SIG-M5 treated with dmso at 0.1 percent for 504 hours (cell line): ENCODE data around the gene TXLNB.
A peak's percentile ranks its signal among the peaks of the same experiment; 100 is the strongest.
"Not testable (repeated sequence)": the region's sequence is repeated elsewhere in the genome, so short reads cannot be mapped to it uniquely, and the experiment has no call there.

Source experiments
- DNase-seq: peaks from one replicate; lab custom pipeline; 2025; ENCODE audit not compliant: unreplicated experiment; lab: John Stamatoyannopoulos, UW

Gene TXLNB

DNA sequence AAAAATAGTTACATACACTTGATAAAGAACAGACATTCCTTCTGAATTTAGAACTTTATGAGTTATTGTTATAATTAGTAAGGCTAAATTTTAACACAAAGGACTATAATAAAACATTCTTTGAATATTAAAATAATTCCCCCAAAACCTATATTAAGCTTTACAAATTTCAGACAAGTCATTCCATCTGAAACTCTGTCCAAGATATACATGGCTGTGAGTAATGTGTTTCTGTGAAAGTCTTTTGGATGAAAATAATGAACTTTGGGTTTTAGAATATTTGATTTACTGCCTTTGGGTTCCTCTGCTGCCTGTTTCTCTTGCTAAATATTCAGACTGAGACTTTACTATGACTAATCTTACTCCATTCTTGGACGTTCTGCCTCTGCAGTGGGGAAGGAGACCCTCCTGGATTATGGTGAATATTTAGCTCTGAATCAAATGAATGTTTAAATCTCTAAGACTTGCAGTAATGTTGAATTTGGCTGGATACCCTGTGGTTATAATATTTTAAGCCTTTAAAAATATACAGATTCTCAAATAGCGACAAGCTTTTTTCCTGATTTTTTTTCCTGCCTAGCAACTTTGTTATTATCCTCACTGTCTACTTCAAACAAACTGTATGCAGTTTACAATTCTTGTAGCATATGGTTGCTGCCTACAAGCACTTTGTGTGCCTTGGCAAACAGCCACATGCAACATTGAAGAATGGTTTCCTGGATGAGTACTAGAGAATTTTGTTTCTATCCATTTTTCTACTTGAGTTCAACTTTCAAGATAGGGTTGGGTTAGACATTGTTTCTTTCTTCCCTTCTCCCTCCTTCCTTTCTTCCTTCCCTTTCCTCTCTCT is 51.4 kb downstream of the TXLNB start:
- no peak for DNase-seq

DNA sequence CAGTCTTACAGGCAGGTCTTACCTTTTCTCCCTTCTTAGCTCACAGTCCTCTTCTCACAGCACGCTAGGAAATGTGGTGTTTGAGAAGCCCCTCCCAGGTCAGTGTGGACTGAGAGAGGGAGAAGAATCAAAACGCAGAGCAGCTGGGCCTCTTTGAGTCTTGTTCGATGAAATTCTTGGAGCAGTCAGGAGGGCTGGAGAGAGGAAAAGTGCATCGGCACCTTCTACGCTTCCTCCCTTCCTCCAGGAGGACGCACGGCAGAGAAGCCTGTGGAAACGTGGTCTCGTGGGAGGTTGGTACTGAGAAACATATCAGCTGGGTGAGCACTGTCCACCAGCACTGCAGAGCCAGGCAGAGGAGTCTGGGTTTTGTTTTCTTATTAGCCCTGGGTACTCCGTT is 52.7 kb downstream of the TXLNB start:
- no peak for DNase-seq

- no peak for DNase-seq
Observed at GRCh38 chr6:139236105-139236504, 55.7 kb downstream of the TXLNB start.

GRCh38 chr6:139235661-139236060 is 56.1 kb downstream of the TXLNB start:
- DNase-seq: no peak

DNA sequence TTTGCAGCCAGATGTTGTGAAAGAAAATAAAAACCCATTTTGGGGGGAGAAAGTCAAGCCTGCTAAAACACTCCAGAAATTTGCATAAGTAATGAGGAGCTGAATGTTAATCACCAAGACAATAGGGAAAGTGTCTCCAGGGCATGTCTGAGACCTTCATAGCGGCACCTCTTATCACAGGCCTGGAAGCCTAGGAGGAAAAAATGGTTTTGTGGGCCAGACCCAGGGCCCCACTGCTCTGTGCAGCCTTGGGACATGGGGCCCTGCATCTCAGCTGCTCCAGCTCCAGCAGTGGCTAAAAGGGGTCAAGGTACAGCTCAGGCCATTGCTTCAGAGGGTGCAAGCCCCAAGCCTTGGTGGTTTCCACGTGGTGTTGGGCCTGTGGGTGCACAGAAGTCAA is 57.6 kb downstream of the TXLNB start:
- DNase-seq: not testable (repeated sequence)

DNA sequence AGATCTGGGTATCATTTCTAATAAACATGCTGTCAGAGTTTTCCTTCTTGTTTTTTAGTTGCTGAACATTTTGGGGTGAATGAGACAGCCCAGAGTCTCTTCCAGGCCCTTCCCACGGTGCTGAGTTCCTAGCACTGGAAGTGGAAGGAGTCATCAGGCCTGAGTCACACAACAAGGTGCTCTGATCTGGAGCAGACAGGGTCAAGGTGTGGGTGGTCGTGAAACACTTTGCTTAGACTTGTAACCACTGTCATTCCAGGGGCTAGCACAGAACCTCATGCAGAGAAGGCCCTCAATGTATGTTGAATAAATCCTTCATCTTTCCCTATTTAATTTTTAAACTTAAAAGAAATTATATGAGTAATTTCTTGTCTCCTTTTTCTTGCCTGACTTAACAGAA is 60.6 kb downstream of the TXLNB start:
- no peak for DNase-seq

- peak; percentile 19 for DNase-seq
Observed at GRCh38 chr6:139230391-139230840, 61.4 kb downstream of the TXLNB start.

GRCh38 chr6:139228387-139228786 is 63.4 kb downstream of the TXLNB start:
- peak; percentile 9 for DNase-seq

- no peak for DNase-seq
Observed at GRCh38 chr6:139219746-139220145, 72.1 kb downstream of the TXLNB start.

DNA sequence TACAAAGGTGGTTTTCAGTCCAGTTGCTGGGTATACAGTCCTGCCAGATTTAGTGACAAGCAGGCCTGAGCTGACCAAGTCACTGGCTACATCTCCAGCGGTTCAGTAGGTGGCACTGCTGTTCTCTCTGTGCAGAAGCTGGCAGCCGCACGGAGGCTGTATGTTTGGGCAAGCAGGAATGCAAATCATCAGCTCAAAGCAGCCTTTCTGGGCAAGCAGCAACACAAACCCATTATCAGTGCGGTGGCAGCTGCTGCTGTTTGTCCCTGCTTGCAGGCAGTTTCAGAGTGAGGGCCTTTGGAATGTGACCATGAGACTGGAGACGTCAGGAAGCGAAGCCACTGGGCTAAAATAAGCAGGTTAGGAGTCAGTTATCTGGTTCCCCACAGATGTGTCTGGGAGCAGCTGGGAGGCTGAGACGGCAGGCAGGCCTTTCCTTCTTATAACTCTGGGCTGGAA is 72.5 kb downstream of the TXLNB start:
- DNase-seq: peak; percentile 80

- not testable (repeated sequence) for DNase-seq
Observed at GRCh38 chr6:139212460-139212859, 79.3 kb downstream of the TXLNB start.

- not testable (repeated sequence) for DNase-seq
Observed at GRCh38 chr6:139210766-139211165, 81.0 kb downstream of the TXLNB start.

DNA sequence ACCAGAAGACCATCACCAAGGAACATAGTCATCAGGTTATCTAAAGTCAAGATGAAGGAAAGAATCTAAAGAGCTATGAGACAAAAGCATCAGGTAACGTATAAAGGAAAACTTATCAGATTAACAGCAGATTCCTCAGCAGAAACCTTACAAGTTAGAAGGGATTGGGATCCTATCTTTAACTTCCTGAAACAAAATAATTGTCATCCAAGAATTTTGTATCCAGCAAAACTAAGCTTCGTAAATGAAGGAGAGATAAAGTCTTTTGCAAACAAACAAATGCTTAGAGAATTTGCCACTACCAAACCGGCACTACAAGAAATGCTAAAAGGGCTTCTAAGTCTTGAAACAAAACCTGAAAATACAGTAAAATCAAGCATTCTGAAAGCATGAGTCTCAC is 86.0 kb downstream of the TXLNB start:
- no peak for DNase-seq

- no peak for DNase-seq
Observed at GRCh38 chr6:139204978-139205377, 86.8 kb downstream of the TXLNB start.

GRCh38 chr6:139201378-139201777 is 90.4 kb downstream of the TXLNB start:
- DNase-seq: no peak

GRCh38 chr6:139198529-139199288 is 93.1 kb downstream of the TXLNB start:
- no peak for DNase-seq

- DNase-seq: no peak
Observed at GRCh38 chr6:139194740-139195139, 97.1 kb downstream of the TXLNB start.
